GM18499 (cell line): Measurements from ENCODE around the gene GPR89B.
"Not testable (repeated sequence)": the region's sequence is repeated elsewhere in the genome, so short reads cannot be mapped to it uniquely, and the experiment has no call there.

ENCODE experiments used
- ATAC-seq: cut with Tn5 transposase; IDR thresholded peaks from one replicate; pipeline ENCODE4 v1.9.1; 2021; ENCODE audit warnings: moderate number of reproducible peaks; ENCODE audit not compliant: insufficient read depth, unreplicated experiment

Gene GPR89B

GRCh38 chr1:147928236-147929132, at the start of gene GPR89B:
Gene GPR89B (plus strand): TSS chr1:147928420. CDS start chr1:147928537, 117 bp downstream.
- peak; percentile 93 for ATAC-seq

- no peak for ATAC-seq
Measured at GRCh38 chr1:147879911-147880310, 48.3 kb upstream of the GPR89B start.

- ATAC-seq = no peak
Measured at GRCh38 chr1:147882535-147882934, 45.7 kb upstream of the GPR89B start.

GRCh38 chr1:147890177-147890790, 37.9 kb upstream of the GPR89B start:
- no peak for ATAC-seq

- no peak for ATAC-seq
Measured at GRCh38 chr1:147891088-147891487, 37.1 kb upstream of the GPR89B start.

- no peak for ATAC-seq
Measured at GRCh38 chr1:147892216-147892615, 36.0 kb upstream of the GPR89B start.

GRCh38 chr1:147892731-147893214, 35.4 kb upstream of the GPR89B start:
- ATAC-seq = no peak

- ATAC-seq = no peak
Measured at GRCh38 chr1:147895123-147895522, 33.1 kb upstream of the GPR89B start.

- ATAC-seq = no peak
Measured at GRCh38 chr1:147897029-147897752, 31.0 kb upstream of the GPR89B start.

GRCh38 chr1:147897789-147898188, 30.4 kb upstream of the GPR89B start:
- ATAC-seq = no peak

GRCh38 chr1:147902253-147902845, 25.9 kb upstream of the GPR89B start, which contains the start of gene GJA8:
Gene GJA8 (plus strand): TSS chr1:147902795. CDS start chr1:147907956, 5,161 bp downstream.
- ATAC-seq = no peak

- no peak for ATAC-seq
Measured at GRCh38 chr1:147904726-147905125, 23.5 kb upstream of the GPR89B start.

GRCh38 chr1:147907786-147908509, 20.3 kb upstream of the GPR89B start:
- no peak for ATAC-seq

GRCh38 chr1:147912553-147912952, 15.7 kb upstream of the GPR89B start:
- ATAC-seq = no peak

- ATAC-seq = no peak
Measured at GRCh38 chr1:147913362-147913942, 14.8 kb upstream of the GPR89B start.

- ATAC-seq = no peak
Measured at GRCh38 chr1:147919896-147920295, 8.3 kb upstream of the GPR89B start.

- no peak for ATAC-seq
Measured at GRCh38 chr1:147924813-147925212, 3.4 kb upstream of the GPR89B start.

- not testable (repeated sequence) for ATAC-seq
Measured at GRCh38 chr1:147927215-147927614, 1.0 kb upstream of the GPR89B start.

- not testable (repeated sequence) for ATAC-seq
Measured at GRCh38 chr1:147927689-147928088, 531 bp upstream of the GPR89B start.
